Hepatocyte (in vitro differentiated cells): ENCODE measurements around the gene SH3PXD2A.

Experiments
- CTCF ChIP-seq: fragments of 200-600 bp; sonication (generic); IDR thresholded peaks from 2 replicates; pipeline ENCODE4 v1.5.1; 2016; ENCODE audit warnings: antibody characterized with exemption, mild to moderate bottlenecking; ENCODE audit not compliant: poor library complexity
- EZH2 ChIP-seq: fragments of 200-600 bp; sonication (generic); IDR thresholded peaks from 2 replicates; pipeline ENCODE4 v1.6.1; 2016; ENCODE audit warnings: antibody characterized with exemption, mild to moderate bottlenecking, borderline replicate concordance
- EZH2phosphoT487 ChIP-seq: fragments of 200-600 bp; sonication (generic); IDR thresholded peaks from one replicate; pipeline ENCODE4 v1.6.1; 2018; ENCODE audit warnings: antibody characterized with exemption, mild to moderate bottlenecking, low read depth, moderate library complexity; ENCODE audit not compliant: unreplicated experiment, severe bottlenecking

DNA sequence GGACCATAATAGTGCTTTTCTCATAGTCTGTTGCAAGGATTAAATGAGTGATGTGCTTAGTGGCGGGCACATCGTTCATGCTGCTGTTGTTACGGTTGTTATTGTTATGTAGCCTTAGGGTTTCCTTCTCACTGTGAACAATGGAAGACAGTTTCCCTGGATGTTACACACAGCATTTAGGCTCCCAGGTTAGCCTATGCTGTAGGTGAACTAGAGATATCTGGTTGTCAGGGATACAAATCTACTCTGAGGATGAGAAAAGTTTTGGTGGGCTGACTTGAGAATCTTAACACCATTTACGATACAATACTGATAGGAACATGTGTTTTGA is 14.7 kb downstream of the SH3PXD2A start:
- TF ChIP-seq CTCF, result no peak
- no peak for TF ChIP-seq EZH2
- no peak for TF ChIP-seq EZH2phosphoT487
